IPS-15b (cell line): Measurements from ENCODE around the gene PAPPA.

Source experiments
- H3K27me3 ChIP-seq: one replicate; pipeline ENCODE4 v1.6.1; 2013; ENCODE audit warnings: low read length; ENCODE audit not compliant: control insufficient read depth, insufficient read depth
- H3K36me3 ChIP-seq: one replicate; pipeline ENCODE4 v1.6.1; 2013; ENCODE audit warnings: low read length; ENCODE audit not compliant: control insufficient read depth, insufficient read depth
- H3K4me1 ChIP-seq: one replicate; pipeline ENCODE4 v1.6.1; 2013; ENCODE audit warnings: mild to moderate bottlenecking, low read length; ENCODE audit not compliant: control insufficient read depth, insufficient read depth
- H3K4me3 ChIP-seq: one replicate; pipeline ENCODE4 v1.5.1; 2013; ENCODE audit warnings: low read depth, low read length
- H3K9ac ChIP-seq: one replicate; pipeline ENCODE4 v1.6.1; 2013; ENCODE audit warnings: low read depth, mild to moderate bottlenecking, low read length
- H3K9me3 ChIP-seq: one replicate; pipeline ENCODE4 v1.6.1; 2013; ENCODE audit warnings: mild to moderate bottlenecking, low read length; ENCODE audit not compliant: control insufficient read depth, insufficient read depth

Gene PAPPA

DNA sequence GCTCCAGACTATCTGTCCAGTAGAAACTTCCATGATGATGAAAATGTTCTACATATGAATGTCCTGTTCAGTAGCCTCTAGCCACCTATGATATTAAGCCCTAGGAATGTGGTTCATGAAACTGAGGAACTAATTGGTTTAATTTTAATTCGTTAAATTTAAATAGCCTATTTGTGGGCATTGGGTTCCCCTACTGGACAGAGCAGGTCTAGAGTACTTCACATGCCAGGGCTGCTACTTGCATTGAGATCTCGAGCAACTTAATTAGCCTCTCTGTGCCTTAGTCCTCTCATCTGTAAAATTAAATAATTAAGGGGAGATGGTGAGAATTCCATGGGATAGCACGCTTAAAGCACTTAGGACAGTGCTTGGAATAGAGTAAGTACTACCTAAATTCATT is 160.0 kb downstream of the PAPPA start:
- no peaks in the 10 kb centered on the region for H3K9me3 ChIP-seq
- H3K27me3 ChIP-seq = peaks cover 2% of the 10 kb centered on the region
- no peaks in the 10 kb centered on the region for H3K4me1 ChIP-seq
- no peaks in the 10 kb centered on the region for H3K36me3 ChIP-seq
- no peak overlapping the region for H3K4me3 ChIP-seq
- no peak overlapping the region for H3K9ac ChIP-seq

DNA sequence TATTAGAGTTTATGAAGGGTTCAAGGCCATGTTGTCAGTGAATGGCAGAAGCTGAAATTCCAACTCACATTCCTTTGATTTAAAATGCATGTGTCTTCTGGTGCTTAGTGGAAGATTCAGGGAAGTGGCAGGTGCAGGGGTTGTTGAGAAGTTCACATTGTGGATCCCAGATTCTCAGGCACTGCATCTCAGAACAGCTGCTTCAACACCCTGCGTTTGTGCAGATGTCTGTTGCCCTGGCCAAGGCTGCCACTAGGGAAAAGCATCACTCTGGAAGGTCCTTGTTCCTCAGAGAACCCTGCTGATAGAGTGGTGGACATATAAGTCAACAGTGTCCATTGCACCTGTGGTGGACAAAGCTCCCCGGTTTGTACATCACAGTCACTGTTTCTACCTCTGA is 162.7 kb downstream of the PAPPA start:
- H3K9me3 ChIP-seq = no peaks in the 10 kb centered on the region
- no peaks in the 10 kb centered on the region for H3K36me3 ChIP-seq
- no peak overlapping the region for H3K9ac ChIP-seq
- peaks cover 2% of the 10 kb centered on the region for H3K27me3 ChIP-seq
- H3K4me1 ChIP-seq = no peaks in the 10 kb centered on the region
- H3K4me3 ChIP-seq = no peak overlapping the region

DNA sequence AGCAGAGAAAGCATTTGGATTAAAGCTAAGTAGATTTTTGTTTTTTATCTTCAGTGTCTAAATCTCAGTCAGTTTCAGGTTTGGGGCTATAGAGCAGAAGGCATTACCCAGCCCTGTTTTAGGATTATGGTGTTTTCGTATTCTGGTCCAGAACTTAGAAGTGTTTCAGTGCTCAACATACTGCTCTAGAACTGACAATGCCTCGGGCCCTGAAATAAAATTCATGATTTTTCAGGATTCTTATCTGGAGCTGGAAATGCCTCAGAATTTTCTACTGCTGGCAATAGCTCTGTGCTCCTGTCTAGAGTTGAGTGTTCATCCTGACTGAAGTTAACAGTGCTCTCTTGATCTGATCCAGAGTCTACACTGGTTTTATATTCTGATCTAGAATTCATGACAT is 163.9 kb downstream of the PAPPA start:
- no peak overlapping the region for H3K4me3 ChIP-seq
- H3K9ac ChIP-seq = no peak overlapping the region
- no peaks in the 10 kb centered on the region for H3K4me1 ChIP-seq
- H3K36me3 ChIP-seq = no peaks in the 10 kb centered on the region
- H3K9me3 ChIP-seq = no peaks in the 10 kb centered on the region
- H3K27me3 ChIP-seq = peaks cover 4% of the 10 kb centered on the region

DNA sequence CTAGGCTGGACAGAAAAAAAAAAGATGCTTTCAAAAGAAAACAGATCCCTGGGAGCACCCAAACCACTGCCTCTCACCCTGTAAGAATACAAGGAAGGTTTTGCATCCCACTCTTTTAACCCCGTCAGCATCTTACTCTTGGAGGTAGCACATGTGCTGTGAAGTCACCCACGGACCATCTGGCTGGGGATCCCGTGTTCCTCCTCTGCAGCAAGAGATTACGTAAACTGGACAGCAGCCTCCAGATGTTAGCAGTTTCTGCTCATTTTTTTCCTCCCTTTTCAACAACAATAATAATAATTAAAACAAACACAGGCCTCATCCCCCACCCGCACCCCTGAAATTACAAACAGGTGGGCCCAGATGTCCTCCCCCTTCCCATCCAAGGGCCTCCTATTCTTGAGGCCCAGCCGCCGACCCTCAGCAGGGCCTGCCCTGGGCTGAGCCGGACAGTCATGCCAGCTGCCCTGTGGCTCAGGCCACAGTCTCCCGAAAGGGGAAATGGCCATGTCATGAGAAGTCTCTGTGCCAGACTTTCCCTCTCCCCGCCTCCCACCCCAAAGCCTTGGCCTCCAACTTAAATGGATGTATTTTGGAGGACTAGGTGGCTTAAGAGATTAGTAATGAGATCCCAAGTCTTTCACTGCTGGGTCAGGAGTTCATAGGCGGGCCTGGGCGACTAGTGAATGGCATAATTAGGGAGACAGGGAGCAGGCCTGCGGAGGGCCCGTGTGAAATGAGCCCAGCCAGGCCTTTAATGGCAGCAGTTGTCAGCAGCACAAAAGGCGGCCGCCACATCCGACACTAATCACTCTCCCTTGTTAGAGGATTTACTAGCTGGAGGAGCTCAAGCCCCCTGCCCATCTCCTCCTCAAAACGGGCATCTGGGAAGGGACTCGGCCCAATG is 165.1 kb downstream of the PAPPA start:
- peaks cover 5% of the 10 kb centered on the region for H3K4me1 ChIP-seq
- H3K9me3 ChIP-seq = no peaks in the 10 kb centered on the region
- no peaks in the 10 kb centered on the region for H3K36me3 ChIP-seq
- H3K4me3 ChIP-seq = no peak overlapping the region
- H3K27me3 ChIP-seq = peaks cover 6% of the 10 kb centered on the region
- H3K9ac ChIP-seq = no peak overlapping the region

DNA sequence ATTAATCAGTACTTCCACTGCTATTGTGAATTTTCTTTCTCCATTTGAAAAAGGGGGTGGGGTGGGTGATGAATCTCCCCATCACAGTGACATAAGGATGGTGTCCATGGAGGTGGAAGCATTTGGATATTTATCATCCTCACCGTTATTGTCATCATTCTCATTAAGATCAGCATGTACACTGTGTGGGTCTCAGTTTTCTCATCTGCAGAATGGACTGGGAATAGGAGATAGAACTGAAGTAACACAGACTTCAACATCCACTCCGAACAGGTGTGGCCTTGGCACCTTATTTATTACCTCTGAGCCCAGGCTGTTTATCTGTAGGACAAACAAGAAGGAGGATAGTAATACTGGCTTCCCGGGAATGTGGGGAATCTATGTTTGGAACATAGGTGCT is 165.9 kb downstream of the PAPPA start:
- Histone ChIP-seq H3K27me3 (peaks cover 9% of the 10 kb centered on the region), H3K9ac (no peak overlapping the region), H3K4me3 (no peak overlapping the region), H3K4me1 (peaks cover 5% of the 10 kb centered on the region), H3K9me3 (no peaks in the 10 kb centered on the region), H3K36me3 (no peaks in the 10 kb centered on the region)

DNA sequence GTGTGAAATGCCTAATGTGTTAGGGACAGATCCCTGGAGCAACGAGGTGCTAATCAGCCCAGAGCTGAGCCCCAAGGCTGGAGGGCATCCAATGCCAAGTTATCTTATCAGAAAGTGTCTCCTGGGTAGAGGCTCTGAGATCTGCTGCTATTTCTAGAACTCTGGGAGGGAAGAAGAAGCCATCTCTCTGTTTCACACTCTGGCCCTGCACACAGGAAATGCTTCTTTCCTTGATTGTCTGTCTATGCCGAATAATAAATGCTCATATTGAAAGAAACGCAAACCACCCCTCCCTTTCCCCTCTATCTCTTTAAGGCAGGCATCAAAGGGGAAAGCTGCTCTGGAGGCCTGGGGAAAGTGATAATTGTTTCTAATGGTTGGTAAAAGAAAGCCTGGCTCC is 166.7 kb downstream of the PAPPA start:
- H3K4me3 ChIP-seq = no peak overlapping the region
- H3K36me3 ChIP-seq = no peaks in the 10 kb centered on the region
- no peak overlapping the region for H3K9ac ChIP-seq
- H3K9me3 ChIP-seq = no peaks in the 10 kb centered on the region
- H3K4me1 ChIP-seq = peaks cover 5% of the 10 kb centered on the region
- peaks cover 7% of the 10 kb centered on the region for H3K27me3 ChIP-seq

DNA sequence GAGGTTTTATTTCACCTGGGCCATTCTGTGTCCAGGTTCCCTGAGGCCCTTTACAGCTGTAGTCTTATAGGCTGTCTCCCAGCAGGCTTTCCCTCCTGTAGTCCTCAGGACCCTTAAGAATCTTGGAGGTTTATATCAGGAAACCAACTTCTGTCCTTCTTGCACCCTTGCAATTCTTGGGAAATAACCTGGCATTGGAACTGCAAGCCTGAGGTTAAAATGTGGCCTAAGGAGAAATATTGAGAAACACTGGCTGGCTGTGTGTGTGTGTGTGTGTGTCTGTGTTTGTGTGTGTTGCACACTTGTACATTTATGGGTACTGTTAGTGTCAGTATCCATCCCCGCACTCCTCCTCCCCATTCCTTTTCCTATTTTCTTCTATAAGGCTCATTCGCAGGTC is 168.9 kb downstream of the PAPPA start:
- no peak overlapping the region for H3K4me3 ChIP-seq
- H3K9me3 ChIP-seq = no peaks in the 10 kb centered on the region
- peaks cover 5% of the 10 kb centered on the region for H3K4me1 ChIP-seq
- peaks cover 7% of the 10 kb centered on the region for H3K27me3 ChIP-seq
- H3K9ac ChIP-seq = no peak overlapping the region
- no peaks in the 10 kb centered on the region for H3K36me3 ChIP-seq

DNA sequence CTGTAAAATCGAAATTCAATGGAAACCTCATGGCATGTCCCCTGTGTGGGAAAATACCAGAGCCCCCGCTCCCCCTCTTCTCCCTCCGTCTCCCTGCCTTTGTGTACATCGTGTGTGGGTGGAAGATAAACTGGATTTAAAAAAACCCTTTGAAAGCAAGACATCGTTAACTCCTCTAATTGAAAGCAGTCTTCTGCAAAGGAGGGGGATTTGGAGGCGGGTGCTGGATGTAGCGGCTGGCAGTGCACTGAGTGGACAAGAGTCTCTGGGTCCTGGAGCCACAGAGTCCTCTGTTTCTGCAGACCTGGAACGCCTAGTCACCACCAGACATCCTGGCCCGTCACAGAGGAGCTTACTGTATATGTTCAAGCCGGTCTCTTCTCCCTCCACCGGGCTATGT is 169.4 kb downstream of the PAPPA start:
- peaks cover 7% of the 10 kb centered on the region for H3K27me3 ChIP-seq
- H3K9ac ChIP-seq = no peak overlapping the region
- peaks cover 5% of the 10 kb centered on the region for H3K4me1 ChIP-seq
- H3K9me3 ChIP-seq = no peaks in the 10 kb centered on the region
- H3K36me3 ChIP-seq = no peaks in the 10 kb centered on the region
- H3K4me3 ChIP-seq = no peak overlapping the region

DNA sequence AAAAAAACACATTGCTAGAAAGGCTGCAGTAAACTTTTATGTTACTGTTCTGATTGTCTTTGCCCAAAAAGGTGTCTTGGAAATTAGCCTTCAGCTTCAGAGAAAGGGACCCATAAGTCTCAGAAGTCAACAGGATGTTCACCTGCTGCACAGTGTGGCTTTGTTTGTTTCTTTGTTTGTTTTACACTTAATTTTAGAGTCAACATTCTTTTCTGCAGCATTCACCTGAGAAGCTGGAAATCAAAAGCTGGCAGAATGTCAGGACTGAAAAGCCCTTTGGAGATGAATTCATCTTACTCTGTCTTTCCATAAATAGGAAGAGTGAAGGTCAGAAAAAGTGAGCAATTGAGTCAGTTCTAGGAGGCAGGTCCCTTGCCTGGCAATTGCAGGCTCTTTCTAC is 170.0 kb downstream of the PAPPA start:
- Histone ChIP-seq H3K36me3 (no peaks in the 10 kb centered on the region), H3K4me3 (no peak overlapping the region), H3K9ac (no peak overlapping the region), H3K9me3 (no peaks in the 10 kb centered on the region), H3K27me3 (peaks cover 7% of the 10 kb centered on the region), H3K4me1 (peaks cover 5% of the 10 kb centered on the region)

DNA sequence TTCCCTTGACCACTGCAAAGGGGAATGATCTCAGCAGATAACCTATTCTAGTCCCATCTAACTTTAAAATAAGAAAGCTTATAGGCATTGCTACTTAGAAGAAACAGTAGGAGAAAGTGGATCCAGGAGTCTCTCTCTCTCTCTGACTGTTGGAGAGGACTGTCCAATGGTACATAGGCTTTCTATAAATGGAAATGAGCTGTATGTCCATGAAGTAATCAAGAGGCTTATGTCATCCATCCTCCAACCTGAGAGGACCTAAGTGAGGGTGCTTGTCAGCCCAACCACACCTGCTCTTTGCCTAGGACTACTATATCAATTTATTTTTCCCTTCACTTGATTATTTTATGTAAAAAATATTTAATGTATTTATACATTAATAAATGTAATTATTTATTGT is 172.3 kb downstream of the PAPPA start:
- Histone ChIP-seq H3K4me3 (no peak overlapping the region), H3K27me3 (peaks cover 7% of the 10 kb centered on the region), H3K36me3 (no peaks in the 10 kb centered on the region), H3K9ac (no peak overlapping the region), H3K4me1 (peaks cover 5% of the 10 kb centered on the region), H3K9me3 (no peaks in the 10 kb centered on the region)

DNA sequence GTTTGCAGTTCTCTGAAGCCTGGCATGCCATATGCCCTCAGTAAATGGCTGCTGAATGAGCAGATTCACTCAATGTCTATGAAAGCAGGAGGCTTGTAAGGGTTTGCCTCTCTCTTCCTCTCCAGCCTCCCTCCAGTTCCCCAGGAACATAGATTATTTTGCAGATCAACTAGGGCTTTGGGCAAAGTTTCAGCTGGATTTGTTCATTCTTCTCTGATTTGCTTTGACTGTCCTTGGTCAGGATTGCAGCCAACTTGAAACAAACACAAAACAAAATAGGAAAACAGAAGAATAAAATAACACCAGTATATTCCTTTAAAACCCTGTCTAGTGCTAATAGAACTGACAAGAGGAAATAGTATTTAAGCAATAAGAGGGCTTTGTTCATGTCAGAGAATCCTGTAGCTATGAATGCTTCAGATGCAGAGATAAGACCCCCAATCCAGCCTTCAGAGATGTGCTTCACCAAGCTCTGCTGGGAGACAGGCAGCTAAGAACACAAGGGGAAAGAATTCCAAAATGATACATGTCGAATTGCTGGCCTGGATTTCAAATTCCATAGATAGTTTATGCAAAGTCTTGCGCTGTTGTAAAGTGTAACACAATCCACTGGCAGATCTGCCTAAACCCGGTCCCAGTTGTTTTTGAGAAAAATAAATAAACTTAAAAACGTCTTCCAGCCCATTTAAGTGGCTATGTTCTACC is 174.3 kb downstream of the PAPPA start:
- peaks cover 1% of the 10 kb centered on the region for H3K4me1 ChIP-seq
- H3K4me3 ChIP-seq = no peak overlapping the region
- H3K27me3 ChIP-seq = peaks cover 19% of the 10 kb centered on the region
- no peaks in the 10 kb centered on the region for H3K9me3 ChIP-seq
- H3K36me3 ChIP-seq = no peaks in the 10 kb centered on the region
- H3K9ac ChIP-seq = no peak overlapping the region

DNA sequence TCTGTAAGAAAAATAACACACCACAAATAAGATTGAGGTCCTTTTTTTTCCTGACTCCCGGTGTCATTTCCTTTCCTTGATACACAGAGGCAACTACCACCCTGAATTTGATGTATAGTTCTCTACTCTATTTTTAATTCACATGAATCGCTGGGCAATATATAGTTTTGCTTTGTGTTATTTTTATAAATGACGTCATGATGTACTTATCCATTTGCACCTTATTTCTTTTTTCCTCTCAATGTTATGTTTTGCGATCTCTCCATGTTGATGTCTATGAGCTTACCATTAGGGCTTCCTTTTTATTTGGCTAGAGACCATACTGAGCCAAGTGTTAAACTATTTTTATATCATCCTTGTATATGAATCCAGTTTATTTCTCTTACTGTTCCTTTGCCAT is 175.9 kb downstream of the PAPPA start:
- Histone ChIP-seq H3K27me3 (peaks cover 27% of the 10 kb centered on the region), H3K36me3 (no peaks in the 10 kb centered on the region), H3K9me3 (no peaks in the 10 kb centered on the region)

More for the DNA sequence above, 175.9 kb downstream of the PAPPA start:
- H3K4me3 ChIP-seq = no peak overlapping the region
- H3K9ac ChIP-seq = no peak overlapping the region
- H3K4me1 ChIP-seq = no peaks in the 10 kb centered on the region
